HL-60 (cell line): Measurements from ENCODE around the gene LOC128125822.

ENCODE experiments used
- DNase-seq, 2 experiments: peaks; one replicate each; pipeline ENCODE4 v3.0.0-alpha.2; 2010 to 2020; ENCODE audit warnings: low read depth in 1 of 2, low spot score in 1 of 2
- H3K27ac ChIP-seq: fragments of 250-450 bp; sonication (Bioruptor Pico); replicated peaks from 2 replicates; pipeline ENCODE4 v1.5.1; 2020; ENCODE audit warnings: mild to moderate bottlenecking, moderate library complexity
- H3K27me3 ChIP-seq: fragments of 250-450 bp; sonication (Bioruptor Pico); 2 replicates; pipeline ENCODE4 v1.5.1; 2021; ENCODE audit warnings: mild to moderate bottlenecking, moderate library complexity; ENCODE audit not compliant: insufficient read depth, poor library complexity, severe bottlenecking
- H3K4me3 ChIP-seq: replicated peaks from 2 replicates; pipeline ENCODE4 v1.5.1; 2011; ENCODE audit warnings: mild to moderate bottlenecking, control low read depth, low read length; ENCODE audit not compliant: insufficient read depth
- CTCF ChIP-seq: IDR thresholded peaks from one replicate; pipeline ENCODE4 v1.5.1; 2011; ENCODE audit warnings: low read length, control low read depth, inconsistent platforms; ENCODE audit not compliant: insufficient read depth
- GABPA ChIP-seq: IDR thresholded peaks from 2 replicates; pipeline ENCODE4 v1.6.1; 2012; ENCODE audit warnings: low read depth
- POLR2AphosphoS5 ChIP-seq: IDR thresholded peaks from 2 replicates; pipeline ENCODE4 v1.6.1; 2012; ENCODE audit warnings: low read depth
- REST ChIP-seq: IDR thresholded peaks from 2 replicates; pipeline ENCODE4 v1.6.1; 2012; ENCODE audit warnings: low read depth; ENCODE audit not compliant: insufficient replicate concordance
- SPI1 ChIP-seq: IDR thresholded peaks from 2 replicates; pipeline ENCODE4 v1.6.1; 2012; ENCODE audit warnings: low read depth, mild to moderate bottlenecking, borderline replicate concordance

The LOC128125822 gene

GRCh38 chr6:63526931-63527330 is 45.3 kb upstream of the LOC128125822 start:
- Histone ChIP-seq H3K27ac (no peak overlapping the region), H3K27me3 (no peaks in the 10 kb centered on the region), H3K4me3 (no peak overlapping the region)
- DNase-seq, result no peak
- TF ChIP-seq CTCF (no peak), SPI1 (no peak)

GRCh38 chr6:63527658-63528514 is 44.4 kb upstream of the LOC128125822 start:
- no peak for TF ChIP-seq GABPA
- no peak for TF ChIP-seq SPI1
- no peak for TF ChIP-seq POLR2AphosphoS5
- TF ChIP-seq REST, result no peak
- TF ChIP-seq CTCF, result no peak
- no peak overlapping the region for H3K27ac ChIP-seq
- DNase-seq, result no peak
- no peaks in the 10 kb centered on the region for H3K27me3 ChIP-seq
- H3K4me3 ChIP-seq, result no peak overlapping the region

GRCh38 chr6:63529498-63529897 is 42.8 kb upstream of the LOC128125822 start:
- H3K27me3 ChIP-seq, result no peaks in the 10 kb centered on the region
- DNase-seq, result no peak
- TF ChIP-seq POLR2AphosphoS5, result no peak
- no peak for TF ChIP-seq SPI1
- TF ChIP-seq GABPA, result no peak
- no peak for TF ChIP-seq REST
- no peak for TF ChIP-seq CTCF
- H3K4me3 ChIP-seq, result no peak overlapping the region
- no peak overlapping the region for H3K27ac ChIP-seq

GRCh38 chr6:63530182-63530581 is 42.1 kb upstream of the LOC128125822 start:
- no peak overlapping the region for H3K4me3 ChIP-seq
- no peak overlapping the region for H3K27ac ChIP-seq
- DNase-seq, result no peak
- TF ChIP-seq CTCF (no peak), REST (no peak), POLR2AphosphoS5 (no peak), GABPA (no peak), SPI1 (no peak)
- no peaks in the 10 kb centered on the region for H3K27me3 ChIP-seq
